NCI-H446 (cell line): ENCODE measurements around the gene LASP1NB.
"Not testable (repeated sequence)": the region's sequence is repeated elsewhere in the genome, so short reads cannot be mapped to it uniquely, and the experiment has no call there.

Experiments used
- DNase-seq, 2 experiments: peaks; one replicate each; lab custom pipeline; 2025; lab: John Stamatoyannopoulos, UW

LASP1NB gene

GRCh38 chr17:38897176-38897575 is 28.2 kb upstream of the LASP1NB start:
- no peak for DNase-seq

GRCh38 chr17:38897671-38898290 is 27.6 kb upstream of the LASP1NB start:
- DNase-seq = no peak

DNA sequence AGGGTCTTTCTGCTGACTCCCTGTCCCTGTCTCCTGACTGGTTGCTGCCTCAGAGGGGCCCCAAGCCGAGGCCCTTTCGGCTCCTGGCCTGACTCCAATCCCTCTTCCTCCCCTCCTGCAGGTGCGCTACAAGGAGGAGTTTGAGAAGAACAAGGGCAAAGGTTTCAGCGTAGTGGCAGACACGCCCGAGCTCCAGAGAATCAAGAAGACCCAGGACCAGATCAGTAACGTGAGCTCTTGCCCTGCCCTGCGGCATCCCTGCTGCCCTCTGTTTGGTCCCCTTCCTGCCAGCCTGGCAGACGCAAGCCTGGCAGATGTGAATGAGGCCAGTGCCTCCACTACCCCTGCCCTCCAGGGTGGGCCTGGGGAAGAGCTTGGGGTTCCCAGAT is 27.1 kb upstream of the LASP1NB start:
- DNase-seq = no peak

DNA sequence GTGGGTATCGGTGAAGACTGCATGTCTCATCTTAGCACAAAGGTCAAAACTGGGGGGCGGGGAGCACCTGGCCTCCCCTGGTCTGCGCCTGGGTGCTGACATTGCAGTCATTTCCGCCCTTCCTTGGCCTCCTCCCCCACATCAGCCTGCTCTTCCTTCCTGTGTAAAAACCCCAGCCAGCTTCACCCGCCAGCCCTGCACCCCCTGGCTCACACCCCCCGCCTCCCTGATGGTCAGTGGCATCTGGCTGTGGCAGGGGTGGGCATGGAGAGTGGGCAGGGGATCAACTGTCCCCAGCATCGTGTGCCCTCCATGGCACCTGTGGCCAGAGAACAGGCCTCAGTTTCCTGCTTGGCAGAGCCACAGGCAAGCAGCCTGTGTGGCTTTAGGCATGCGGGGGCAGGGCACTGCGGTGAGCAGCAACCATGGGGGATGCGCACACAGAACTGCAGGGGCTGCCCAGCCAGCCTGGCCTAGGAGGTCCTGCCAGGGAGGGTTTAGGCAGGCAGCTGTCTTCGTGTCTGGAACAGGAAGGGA is 26.5 kb upstream of the LASP1NB start:
- no peak for DNase-seq

DNA sequence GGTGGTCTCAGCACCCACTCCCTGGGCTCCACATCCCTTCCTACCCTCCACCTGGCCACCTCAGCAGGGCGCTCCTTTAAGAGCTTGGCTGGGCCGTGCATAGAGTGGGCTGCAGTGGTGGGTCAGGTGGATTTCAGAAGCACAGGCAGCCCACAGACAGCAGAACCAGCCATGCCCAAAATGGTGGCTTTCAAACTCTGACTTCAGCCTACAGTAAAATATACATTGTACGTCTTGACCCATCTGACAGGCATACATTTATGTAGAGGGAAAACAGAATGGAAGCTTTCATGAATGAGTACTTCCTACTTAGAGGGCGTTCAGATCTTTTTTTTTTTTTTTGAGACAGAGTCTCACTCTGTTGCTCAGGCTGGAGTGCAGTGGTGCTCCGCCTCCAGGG is 26.0 kb upstream of the LASP1NB start:
- no peak for DNase-seq

GRCh38 chr17:38900978-38901656 is 24.3 kb upstream of the LASP1NB start:
- DNase-seq = no peak

DNA sequence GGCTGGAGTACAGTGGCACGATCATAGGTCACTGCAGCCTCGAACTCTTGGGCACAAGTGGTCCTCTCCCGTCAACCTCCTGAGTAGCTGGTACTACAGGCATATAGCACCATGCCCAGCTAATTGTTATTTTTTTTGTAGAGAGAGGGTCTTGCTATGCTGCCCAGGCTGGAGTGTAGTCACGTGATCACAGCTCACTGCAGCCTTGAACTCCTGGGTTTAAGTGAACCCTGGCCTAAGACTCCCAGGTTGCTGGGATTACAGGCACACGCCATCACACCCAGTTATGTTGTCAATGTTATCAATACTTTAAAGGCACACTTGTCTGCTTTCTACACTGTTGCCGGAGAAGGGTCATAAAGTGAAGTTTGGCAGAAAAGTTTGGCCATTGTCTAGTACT is 22.0 kb upstream of the LASP1NB start:
- DNase-seq = no peak

DNA sequence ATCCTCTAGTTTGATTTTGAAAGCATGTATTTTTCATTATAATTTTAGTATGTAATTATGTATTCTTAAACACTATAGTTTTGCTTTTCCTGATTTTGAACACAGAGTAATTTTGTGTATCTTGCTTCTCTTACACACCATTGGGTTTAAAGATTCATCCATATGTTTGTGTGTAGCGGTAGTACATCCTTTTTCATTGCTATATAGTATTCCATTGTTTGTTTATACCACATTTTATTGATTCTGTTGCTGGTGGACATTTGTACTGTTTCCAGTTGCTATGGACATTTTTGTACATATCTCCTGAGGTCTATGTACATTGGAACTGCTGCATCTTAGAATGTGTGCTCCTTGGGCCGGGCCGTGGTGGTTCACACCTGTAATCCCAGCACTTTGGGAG is 20.5 kb upstream of the LASP1NB start:
- no peak for DNase-seq

DNA sequence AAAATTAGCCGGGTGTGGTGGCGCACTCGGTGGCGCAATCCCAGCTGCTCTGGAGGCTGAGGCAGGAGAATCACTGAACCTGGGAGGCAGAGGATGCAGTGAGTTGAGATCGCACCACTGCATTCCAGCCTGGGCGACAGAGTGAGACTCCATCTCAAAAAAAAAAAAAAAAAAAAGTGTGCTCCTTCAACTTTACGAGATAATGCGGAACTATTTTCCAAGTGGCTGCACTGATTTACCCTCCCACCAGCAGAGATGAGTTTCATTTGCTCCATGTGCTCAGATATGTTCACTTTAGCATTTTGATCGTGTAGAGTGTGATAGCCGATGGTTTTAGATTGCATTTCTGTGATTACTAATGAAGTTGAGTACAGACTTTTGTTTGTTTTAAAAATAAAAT is 20.0 kb upstream of the LASP1NB start:
- DNase-seq = no peak

- no peak for DNase-seq
These were observed 18.8 kb upstream of the LASP1NB start for GRCh38 chr17:38906460-38907228.

GRCh38 chr17:38907930-38908675 is 17.3 kb upstream of the LASP1NB start:
- DNase-seq = no peak

DNA sequence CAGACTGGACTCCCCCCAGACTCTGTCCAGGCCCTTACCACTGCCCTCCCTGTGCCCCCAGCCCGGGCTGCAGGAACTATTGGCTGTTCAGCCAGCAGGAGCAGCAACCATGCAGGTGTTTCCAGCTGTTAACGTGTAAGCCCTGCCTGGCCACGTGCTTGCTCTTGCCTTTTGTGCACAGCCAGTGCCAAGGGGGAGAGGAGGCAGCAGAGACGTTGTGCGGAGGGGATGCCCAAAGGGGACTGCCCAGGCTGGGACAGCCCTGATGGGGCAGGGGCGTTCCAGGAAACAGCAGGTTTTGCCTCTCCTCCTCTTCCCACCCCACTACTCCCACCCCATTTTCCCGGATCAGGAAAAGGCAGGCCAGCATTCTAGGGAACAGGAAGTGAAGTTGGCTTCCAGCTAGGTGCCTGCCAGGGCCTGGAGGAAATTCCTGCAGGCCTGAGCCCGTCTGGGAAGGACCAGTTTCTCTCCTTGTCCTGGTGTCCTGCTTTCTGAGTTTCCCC is 16.7 kb upstream of the LASP1NB start:
- no peak for DNase-seq

GRCh38 chr17:38910325-38910724 is 15.1 kb upstream of the LASP1NB start:
- no peak for DNase-seq

DNA sequence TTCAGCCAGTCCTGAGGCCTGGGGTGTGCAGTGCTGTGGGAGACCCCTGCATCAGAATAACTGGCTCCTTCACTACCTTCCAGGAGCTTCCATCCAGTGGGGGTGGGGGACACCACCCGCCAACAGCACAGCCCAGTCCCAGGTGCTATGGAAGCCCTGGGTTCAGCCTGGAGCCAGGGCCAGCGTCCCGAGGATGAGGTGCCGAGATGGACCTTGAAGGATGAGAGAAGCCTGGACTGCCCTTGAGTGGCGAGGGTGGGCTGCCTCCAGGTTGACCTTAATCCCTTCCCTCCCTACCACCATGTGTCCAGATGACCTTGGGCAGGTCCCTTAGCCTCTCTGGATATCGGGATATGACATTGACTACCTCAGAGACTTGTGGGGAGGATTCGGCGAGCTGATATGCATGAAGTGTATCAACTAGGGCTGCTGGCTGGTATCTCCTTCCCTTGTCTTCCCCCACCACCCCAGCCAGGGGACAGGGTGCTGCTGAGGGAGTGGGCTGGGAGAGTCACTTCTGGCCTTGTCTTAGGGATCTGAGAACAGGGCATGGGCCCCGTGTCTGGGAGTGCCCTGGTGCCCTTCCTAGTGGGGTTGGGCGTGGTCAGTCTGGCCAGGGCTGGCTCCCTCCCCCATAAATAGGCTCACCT is 14.2 kb upstream of the LASP1NB start:
- DNase-seq = no peak

DNA sequence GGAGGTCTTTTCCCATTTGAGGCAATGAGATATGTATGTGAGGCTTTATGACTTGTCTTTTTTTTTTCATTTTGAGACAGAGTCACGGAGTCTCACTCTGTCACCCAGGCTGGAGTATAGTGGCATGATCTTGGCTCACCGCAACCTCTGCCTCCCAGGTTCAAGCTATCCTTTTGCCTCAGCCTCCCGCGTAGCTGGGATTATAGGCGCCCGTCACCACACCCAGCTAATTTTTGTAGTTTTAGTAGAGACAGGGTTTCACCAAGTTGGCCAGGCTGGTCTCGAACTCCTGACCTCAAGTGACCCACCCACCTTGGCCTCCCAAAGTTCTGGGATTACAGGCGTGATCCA is 13.7 kb upstream of the LASP1NB start:
- not testable (repeated sequence) for DNase-seq

GRCh38 chr17:38912221-38912813 is 13.1 kb upstream of the LASP1NB start:
- DNase-seq = peak in 1 of 2 experiments; percentile 79

GRCh38 chr17:38914741-38915638 is 10.4 kb upstream of the LASP1NB start:
- no peak for DNase-seq

DNA sequence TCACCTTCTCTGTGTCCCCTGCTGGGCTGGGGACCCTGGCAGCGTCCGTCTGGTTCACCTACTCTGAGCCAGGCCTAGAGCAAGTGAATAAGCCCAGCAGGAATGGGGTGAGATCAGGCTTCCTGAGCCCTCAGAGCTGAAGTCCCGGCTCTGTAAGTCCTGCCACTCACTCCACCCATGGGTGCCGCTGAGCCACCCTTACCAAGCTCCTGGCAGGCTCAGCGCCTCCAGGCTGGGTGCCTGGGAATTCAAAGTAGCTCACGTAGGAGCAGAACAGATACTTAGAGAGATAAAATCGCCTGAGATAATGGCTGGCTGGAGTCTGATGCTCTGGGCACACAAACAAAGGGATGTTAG is 9.8 kb upstream of the LASP1NB start:
- DNase-seq = no peak

DNA sequence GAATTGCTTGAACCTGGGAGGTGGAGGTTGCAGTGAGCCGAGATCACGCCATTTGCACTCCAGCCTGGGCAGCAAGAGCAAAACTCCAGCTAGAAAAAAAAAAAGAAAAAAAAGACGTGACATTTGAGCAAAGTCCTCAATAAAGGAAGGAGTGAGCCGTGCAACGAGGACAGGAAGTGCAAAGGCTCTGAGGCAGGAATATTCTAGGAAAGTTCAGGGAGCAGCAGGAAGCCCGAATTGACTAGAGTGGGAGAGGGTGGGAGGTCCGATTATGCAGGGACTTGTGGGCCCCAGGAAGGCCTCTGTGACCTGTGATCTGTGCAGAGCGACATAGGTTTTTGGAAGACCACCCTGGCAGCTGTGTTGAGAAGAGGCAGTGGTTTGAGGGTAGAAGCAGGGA is 8.6 kb upstream of the LASP1NB start:
- no peak for DNase-seq

DNA sequence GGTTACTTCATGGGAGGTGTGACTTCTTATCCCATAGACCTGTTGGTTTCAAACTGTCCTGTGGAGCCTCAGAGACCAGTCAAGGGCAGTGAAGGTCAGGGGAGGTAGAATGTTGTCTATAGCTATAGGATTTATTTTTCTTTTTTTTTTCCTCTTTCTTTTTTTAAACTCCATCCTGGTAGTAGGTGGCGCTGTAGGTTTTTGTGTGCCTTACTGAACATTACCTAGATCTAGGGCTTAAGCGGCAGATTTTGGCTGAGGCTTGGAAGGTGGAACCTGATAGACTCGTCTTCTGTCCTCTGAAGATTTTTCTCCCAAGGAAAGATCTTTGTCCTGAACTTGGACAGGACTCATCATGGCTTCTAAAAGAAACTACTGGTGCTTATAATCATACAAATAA is 8.2 kb upstream of the LASP1NB start:
- DNase-seq = no peak
